HG02759 (cell line): ENCODE data around the gene CDKN2B-AS1.

Experiments used
- ATAC-seq: cut with Tn5 transposase; IDR thresholded peaks from one replicate; pipeline ENCODE4 v1.9.1; 2021; ENCODE audit warnings: mild to moderate bottlenecking, moderate library complexity; ENCODE audit not compliant: unreplicated experiment

CDKN2B-AS1 gene

GRCh38 chr9:22114956-22115355 is 120.4 kb downstream of the CDKN2B-AS1 start:
- ATAC-seq, result no peak

GRCh38 chr9:22116758-22117157 is 122.2 kb downstream of the CDKN2B-AS1 start:
- no peak for ATAC-seq

- ATAC-seq, result no peak
Observed at GRCh38 chr9:22117511-22118384, 123.2 kb downstream of the CDKN2B-AS1 start.

- no peak for ATAC-seq
Observed at GRCh38 chr9:22118810-22119521, 124.4 kb downstream of the CDKN2B-AS1 start.

- ATAC-seq, result peak; percentile 81
Observed at GRCh38 chr9:22119522-22120158, 125.0 kb downstream of the CDKN2B-AS1 start.

- ATAC-seq, result no peak
Observed at GRCh38 chr9:22120159-22120549, 125.6 kb downstream of the CDKN2B-AS1 start.

GRCh38 chr9:22120595-22120994 is 126.0 kb downstream of the CDKN2B-AS1 start:
- ATAC-seq, result no peak

GRCh38 chr9:22124263-22125011 is 129.8 kb downstream of the CDKN2B-AS1 start:
- ATAC-seq, result no peak

- no peak for ATAC-seq
Observed at GRCh38 chr9:22129133-22129532, 134.5 kb downstream of the CDKN2B-AS1 start.

GRCh38 chr9:22129633-22130032 is 135.0 kb downstream of the CDKN2B-AS1 start:
- ATAC-seq, result no peak

GRCh38 chr9:22131817-22132216 is 137.2 kb downstream of the CDKN2B-AS1 start:
- ATAC-seq, result no peak

- no peak for ATAC-seq
Observed at GRCh38 chr9:22134390-22134789, 139.8 kb downstream of the CDKN2B-AS1 start.

- no peak for ATAC-seq
Observed at GRCh38 chr9:22136461-22137096, 142.0 kb downstream of the CDKN2B-AS1 start.

GRCh38 chr9:22138956-22139660 is 144.5 kb downstream of the CDKN2B-AS1 start:
- ATAC-seq, result no peak

- ATAC-seq, result no peak
Observed at GRCh38 chr9:22141908-22142307, 147.3 kb downstream of the CDKN2B-AS1 start.

- no peak for ATAC-seq
Observed at GRCh38 chr9:22142671-22143070, 148.1 kb downstream of the CDKN2B-AS1 start.

GRCh38 chr9:22143799-22144625 is 149.4 kb downstream of the CDKN2B-AS1 start:
- ATAC-seq, result no peak

GRCh38 chr9:22146604-22147003 is 152.0 kb downstream of the CDKN2B-AS1 start:
- ATAC-seq, result no peak
